GM20431 (cell line): ENCODE measurements around the gene SLC10A2.

Experiments
- in situ Hi-C: fragments of 300-500 bp; cut with MseI, MboI; formaldehyde crosslinking; loops from one replicate; pipeline ENCODE4 v1.15.0; 2020; ENCODE audit warnings: low sequenced_read_pairs; ENCODE audit not compliant: unreplicated experiment

SLC10A2 gene

GRCh38 chr13:103055166-103055565 lies 11.1 kb downstream of the SLC10A2 start:
- in situ Hi-C loops: no loop called here

DNA sequence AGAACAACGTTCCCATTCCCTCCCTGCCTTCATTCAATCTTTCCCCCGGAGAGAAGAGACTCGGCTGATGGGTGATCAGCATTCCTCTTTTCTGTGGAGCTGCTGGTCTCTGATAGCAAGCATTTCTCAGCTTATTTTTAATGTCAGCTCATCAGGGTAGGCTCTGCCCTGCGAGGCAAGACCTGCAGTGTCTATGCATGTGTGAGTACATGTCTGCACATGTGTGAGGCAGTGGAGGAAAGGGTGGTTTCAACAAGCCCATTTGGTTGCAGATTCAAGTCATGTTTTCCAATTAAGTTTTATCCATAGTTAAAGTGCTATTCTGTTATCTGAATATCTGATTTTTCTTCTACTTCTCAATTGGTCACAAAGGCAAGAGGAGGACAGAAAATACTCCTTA lies 19.5 kb downstream of the SLC10A2 start:
- in situ Hi-C loops: no loop called here

GRCh38 chr13:103044056-103044455 lies 22.2 kb downstream of the SLC10A2 start:
- in situ Hi-C loops: no loop called here

GRCh38 chr13:103040006-103040405 lies 26.2 kb downstream of the SLC10A2 start:
- in situ Hi-C loops: no loop called here

DNA sequence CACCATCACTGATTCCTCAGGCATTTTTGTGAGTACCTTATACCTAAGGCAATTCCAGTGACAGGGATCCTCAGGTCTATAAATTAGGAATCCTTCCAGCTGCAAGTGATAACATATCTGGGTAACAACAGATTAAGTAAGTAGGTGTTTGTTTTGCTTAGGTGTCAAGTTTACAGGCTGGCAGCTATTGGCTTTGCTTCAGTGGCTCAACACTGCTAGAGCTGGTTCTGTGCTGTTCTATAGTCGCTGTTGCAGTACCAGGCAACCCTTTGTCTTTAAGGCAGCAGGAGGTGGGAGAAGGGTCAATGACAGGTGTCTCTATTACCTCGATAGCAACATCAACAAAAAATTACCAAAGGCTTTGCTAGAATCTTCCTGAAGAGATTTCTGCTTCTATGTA lies 27.0 kb downstream of the SLC10A2 start:
- in situ Hi-C loops: no loop called here

GRCh38 chr13:103036268-103036667 lies 29.9 kb downstream of the SLC10A2 start:
- in situ Hi-C loops: no loop called here

DNA sequence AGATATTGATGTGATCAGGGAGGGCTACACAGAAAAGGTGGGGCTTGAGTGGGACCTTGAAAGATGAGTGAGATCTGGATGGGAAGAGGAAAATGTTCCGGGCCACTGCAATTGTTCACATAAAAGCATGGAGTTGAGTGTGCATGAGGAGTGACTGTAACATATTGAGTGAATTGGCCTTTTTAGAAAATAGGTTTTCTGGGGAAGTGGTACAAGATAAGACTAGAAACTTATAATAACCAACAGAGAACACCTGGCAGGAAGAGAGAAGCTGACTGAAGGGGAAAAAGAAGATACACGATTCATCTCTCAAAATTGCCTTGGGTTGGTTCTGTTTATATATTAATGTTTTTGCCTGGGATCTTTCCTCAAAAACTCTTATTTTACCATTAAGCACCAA lies 32.2 kb downstream of the SLC10A2 start:
- in situ Hi-C loops: no loop called here

- in situ Hi-C loops: no loop called here
Observed at GRCh38 chr13:103031332-103031873, 34.8 kb downstream of the SLC10A2 start.

- in situ Hi-C loops: no loop called here
Observed at GRCh38 chr13:103030776-103031175, 35.4 kb downstream of the SLC10A2 start.

GRCh38 chr13:103029798-103030197 lies 36.4 kb downstream of the SLC10A2 start:
- in situ Hi-C loops: no loop called here

DNA sequence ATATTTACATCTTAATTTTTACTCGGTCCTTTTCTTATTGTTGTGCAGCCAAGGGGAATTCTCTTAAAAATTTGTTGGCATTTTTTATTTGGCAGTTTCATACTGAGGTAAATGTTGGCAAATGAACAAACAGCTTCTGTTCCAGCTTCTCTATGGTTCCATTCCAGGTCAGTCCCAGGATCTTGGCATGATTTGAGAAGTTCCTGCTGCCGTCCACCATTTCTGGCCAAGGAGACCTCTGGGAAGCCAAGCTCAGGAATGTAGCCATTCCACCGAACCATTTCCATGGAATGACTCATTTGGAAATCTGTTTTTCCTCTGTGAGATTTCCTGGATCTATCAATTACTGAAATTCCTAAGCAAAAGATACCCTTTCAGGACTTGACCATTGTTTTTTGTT lies 43.9 kb downstream of the SLC10A2 start:
- in situ Hi-C loops: no loop called here

- in situ Hi-C loops: no loop called here
Observed at GRCh38 chr13:103018556-103018955, 47.7 kb downstream of the SLC10A2 start.

DNA sequence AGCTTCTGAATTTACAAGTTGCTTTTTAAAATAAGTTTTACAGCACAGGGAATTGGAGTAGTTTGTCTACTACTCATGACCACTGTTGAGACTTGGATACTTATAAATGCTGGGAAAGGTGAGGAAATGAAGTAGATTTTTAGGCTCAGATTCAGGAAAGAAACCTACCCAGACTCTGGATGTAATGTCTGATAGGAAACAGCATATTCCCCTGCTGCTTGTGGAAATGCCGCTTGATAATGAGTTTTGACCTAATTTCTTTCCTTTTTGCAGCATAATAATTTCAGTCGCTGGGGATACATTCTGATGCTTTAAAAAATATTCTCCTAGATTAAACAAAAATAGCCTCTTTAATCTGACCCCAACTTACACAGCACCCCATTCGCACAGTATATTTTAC lies 53.6 kb downstream of the SLC10A2 start:
- in situ Hi-C loops: no loop called here

GRCh38 chr13:103009051-103009840 lies 57.0 kb downstream of the SLC10A2 start:
- in situ Hi-C loops: no loop called here

DNA sequence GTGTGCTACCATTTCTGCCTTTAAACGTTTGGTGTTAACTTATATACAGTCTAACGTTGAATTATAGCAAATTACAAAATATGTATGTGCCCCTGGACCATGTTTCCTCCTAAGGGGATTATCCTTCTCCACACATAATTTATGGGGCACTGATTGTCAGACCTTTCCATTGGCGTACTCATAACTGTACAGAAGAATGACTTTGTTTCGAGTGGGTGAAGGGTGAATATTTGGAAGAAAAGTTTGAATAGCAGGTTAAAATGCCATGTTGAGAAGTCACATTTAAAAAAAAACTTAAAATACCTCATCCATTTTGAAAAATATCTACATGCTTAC lies 58.8 kb downstream of the SLC10A2 start:
- in situ Hi-C loops: no loop called here

DNA sequence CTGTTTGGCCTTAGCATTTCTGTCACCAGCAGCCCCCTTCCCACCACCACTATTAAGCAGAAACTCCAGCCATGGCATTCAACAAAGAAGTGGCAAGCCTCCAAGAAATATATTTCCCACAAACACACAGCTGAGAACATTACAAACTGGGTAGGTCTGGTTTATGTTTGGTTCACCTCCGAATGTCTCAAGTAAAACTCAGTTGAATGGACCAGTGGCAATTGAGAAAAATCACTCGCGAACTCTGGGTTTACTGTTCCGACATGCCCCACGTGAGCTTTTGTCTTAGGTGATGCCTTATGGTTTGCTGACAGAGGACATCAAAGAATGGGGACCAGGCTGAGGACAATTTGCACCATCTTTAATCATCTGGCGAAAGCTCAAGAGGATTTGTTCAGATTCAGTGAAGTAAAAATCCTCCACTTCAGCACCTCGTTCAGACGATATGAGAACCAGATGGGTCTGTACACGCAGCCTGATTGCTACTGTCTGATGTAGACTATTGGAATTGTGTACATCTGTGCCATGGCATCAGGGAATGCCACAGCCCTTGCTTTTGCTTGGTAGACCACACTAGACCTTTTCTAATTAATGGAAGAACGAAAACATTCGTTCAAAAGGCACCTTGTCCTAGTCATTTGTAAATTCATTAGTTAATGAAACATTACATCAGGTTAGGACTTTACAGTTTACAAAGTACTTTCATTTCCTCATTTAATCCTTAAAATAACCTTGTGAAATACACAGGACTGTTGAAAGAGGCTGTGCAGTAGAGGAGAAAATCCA lies 59.4 kb downstream of the SLC10A2 start:
- in situ Hi-C loops: no loop called here

DNA sequence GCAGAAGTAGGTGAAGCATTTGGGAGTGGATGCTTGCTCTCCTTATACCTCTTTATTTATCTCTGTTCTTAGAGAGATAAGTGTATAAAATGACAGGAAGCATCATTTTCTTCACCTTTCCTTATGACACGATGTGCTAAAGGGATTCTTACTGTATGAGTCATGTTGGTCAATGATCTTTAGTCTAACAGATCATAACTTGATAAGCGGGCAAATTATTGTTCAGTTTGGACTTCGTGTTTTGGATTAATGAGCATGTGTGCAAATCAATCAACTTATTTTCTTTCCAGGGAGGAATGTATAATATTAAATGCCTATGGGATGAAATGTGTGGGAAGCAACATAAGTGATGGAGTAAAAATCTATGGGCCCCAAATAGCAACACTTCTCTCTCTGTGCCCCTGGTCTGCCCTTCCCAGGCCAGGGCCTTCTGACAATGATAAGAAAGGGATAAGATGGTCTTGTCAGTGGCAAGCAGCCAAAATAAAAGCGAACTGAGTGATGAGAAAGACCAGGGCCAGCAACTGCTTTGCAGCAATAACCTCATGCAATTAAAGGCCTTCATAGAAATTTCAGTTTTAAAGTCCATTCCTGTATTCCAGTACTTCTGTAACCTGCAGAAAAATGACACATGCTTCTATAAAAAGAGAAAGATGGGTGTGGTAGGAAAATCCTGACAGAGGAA lies 61.4 kb downstream of the SLC10A2 start:
- in situ Hi-C loops: no loop called here

- in situ Hi-C loops: no loop called here
Observed at GRCh38 chr13:103003631-103004030, 62.6 kb downstream of the SLC10A2 start.

GRCh38 chr13:103002279-103002678 lies 63.9 kb downstream of the SLC10A2 start:
- in situ Hi-C loops: no loop called here

GRCh38 chr13:103000157-103000556 lies 66.1 kb downstream of the SLC10A2 start:
- in situ Hi-C loops: no loop called here

DNA sequence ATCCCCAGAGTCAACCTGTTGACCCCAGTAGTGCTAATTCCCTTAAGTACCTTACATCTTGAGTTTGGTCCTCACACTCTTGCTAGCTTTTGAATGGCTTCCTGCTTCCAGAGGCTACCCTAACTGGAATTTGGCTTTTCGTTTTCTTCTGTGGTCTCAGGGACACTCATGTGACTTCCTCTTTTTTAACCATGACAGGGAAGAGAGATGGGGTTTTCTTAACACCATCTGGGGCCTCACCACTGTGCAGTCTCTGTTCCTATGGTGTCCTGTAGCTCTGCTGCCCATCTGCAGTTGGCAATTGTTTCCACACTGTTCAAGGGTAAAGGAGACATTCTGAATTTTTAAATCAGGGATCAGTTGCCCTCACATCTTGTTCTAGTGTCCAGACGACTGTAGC lies 66.7 kb downstream of the SLC10A2 start:
- in situ Hi-C loops: no loop called here
